OCI-LY1 (cell line): ENCODE data around the gene MGRN1.
A peak's percentile ranks its signal among the peaks of the same experiment; 100 is the strongest.

Experiments used
- H2AFZ ChIP-seq: fragments of 200-600 bp; sonication (generic), shearing (Covaris generic); 2 replicates; pipeline ENCODE4 v1.6.0; 2014; ENCODE audit warnings: antibody characterized with exemption, mild to moderate bottlenecking, low read length
- H3F3A ChIP-seq: fragments of 200-600 bp; sonication (generic), shearing (Covaris generic); 2 replicates; pipeline ENCODE4 v1.6.0; 2014; ENCODE audit warnings: mild to moderate bottlenecking, antibody characterized with exemption, low read length, moderate library complexity; ENCODE audit not compliant: insufficient read depth
- H3K27ac ChIP-seq: fragments of 200-600 bp; sonication (generic); 2 replicates; pipeline ENCODE4 v1.5.1; 2014; ENCODE audit warnings: low read length, mixed run types, mild to moderate bottlenecking, low read depth; ENCODE audit not compliant: poor library complexity, severe bottlenecking
- H3K27me3 ChIP-seq: fragments of 200-600 bp; sonication (generic); 2 replicates; pipeline ENCODE4 v1.6.0; 2014; ENCODE audit warnings: antibody characterized with exemption, mild to moderate bottlenecking, low read length, moderate library complexity; ENCODE audit not compliant: insufficient read depth
- H3K36me3 ChIP-seq: fragments of 200-600 bp; sonication (generic); 2 replicates; pipeline ENCODE4 v1.6.1; 2014; ENCODE audit warnings: mild to moderate bottlenecking, antibody characterized with exemption, low read length, moderate library complexity, mixed read lengths; ENCODE audit not compliant: insufficient read depth
- H3K4me1 ChIP-seq: fragments of 200-600 bp; sonication (generic); 2 replicates; pipeline ENCODE4 v1.5.1; 2014; ENCODE audit warnings: mild to moderate bottlenecking, low read length, moderate library complexity; ENCODE audit not compliant: insufficient read depth, severe bottlenecking
- H3K4me2 ChIP-seq: fragments of 200-600 bp; sonication (generic), shearing (Covaris generic); 2 replicates; pipeline ENCODE4 v1.6.1; 2014; ENCODE audit warnings: low read length
- H3K4me3 ChIP-seq: fragments of 200-600 bp; sonication (generic); 2 replicates; pipeline ENCODE4 v1.5.1; 2014; ENCODE audit warnings: low read length, low read depth, mild to moderate bottlenecking, mixed read lengths; ENCODE audit not compliant: poor library complexity, severe bottlenecking
- H3K79me2 ChIP-seq: fragments of 200-600 bp; shearing (Covaris generic); 2 replicates; pipeline ENCODE4 v1.6.1; 2016; ENCODE audit warnings: mixed run types, low read length, mixed read lengths; ENCODE audit not compliant: insufficient read depth
- H3K9ac ChIP-seq: fragments of 200-600 bp; sonication (generic), shearing (Covaris generic); 2 replicates; pipeline ENCODE4 v1.6.1; 2014; ENCODE audit warnings: mild to moderate bottlenecking, low read length, mixed read lengths
- H3K9me2 ChIP-seq: fragments of 200-600 bp; sonication (generic), shearing (Covaris generic); 2 replicates; pipeline ENCODE4 v1.6.1; 2014; ENCODE audit warnings: low read depth, mild to moderate bottlenecking, low read length, mixed read lengths
- H3K9me3 ChIP-seq: fragments of 200-600 bp; shearing (Covaris generic); 2 replicates; pipeline ENCODE4 v1.6.1; 2014; ENCODE audit warnings: low read length, mixed read lengths
- H4K20me1 ChIP-seq: fragments of 200-600 bp; sonication (generic), shearing (Covaris generic); 2 replicates; pipeline ENCODE4 v1.6.0; 2016; ENCODE audit warnings: mild to moderate bottlenecking, low read length; ENCODE audit not compliant: insufficient read depth
- CTCF ChIP-seq: fragments of 200-600 bp; sonication (generic), shearing (Covaris generic); IDR thresholded peaks from 2 replicates; pipeline ENCODE4 v1.5.1; 2017; ENCODE audit warnings: mild to moderate bottlenecking, antibody characterized with exemption, low read length, moderate library complexity, mixed read lengths
- EZH2 ChIP-seq: fragments of 200-600 bp; sonication (generic), shearing (Covaris generic); IDR thresholded peaks from 2 replicates; pipeline ENCODE4 v1.8.0; 2017; ENCODE audit warnings: borderline replicate concordance, mixed run types, mild to moderate bottlenecking, antibody characterized with exemption, low read length, moderate library complexity, mixed read lengths

The MGRN1 gene

GRCh38 chr16:4641895-4642294, 17.3 kb downstream of the MGRN1 start:
- Histone ChIP-seq H3K79me2 (no peaks in the 10 kb centered on the region; the same call in 1 of the 2 replicates), H3K4me2 (peak overlapping the region; percentile 55; the same call in 1 of the 2 replicates), H3K4me1 (peaks cover 22% of the 10 kb centered on the region), H2AFZ (no peak overlapping the region), H3K36me3 (no peaks in the 10 kb centered on the region), H3K4me3 (peak overlapping the region; percentile 13), H3K27me3 (no peaks in the 10 kb centered on the region), H4K20me1 (no peaks in the 10 kb centered on the region), H3K9ac (peak overlapping the region; percentile 29; the same call in 1 of the 2 replicates), H3K9me3 (no peaks in the 10 kb centered on the region), H3F3A (no peaks in the 10 kb centered on the region), H3K27ac (peak overlapping the region; percentile 69), H3K9me2 (no peaks in the 10 kb centered on the region)
- TF ChIP-seq EZH2, result no peak
- no peak for TF ChIP-seq CTCF

GRCh38 chr16:4646773-4647643, 22.4 kb downstream of the MGRN1 start:
- H3K4me1 ChIP-seq, result peaks cover 2% of the 10 kb centered on the region
- no peaks in the 10 kb centered on the region for H3K27me3 ChIP-seq
- no peak overlapping the region for H3K4me3 ChIP-seq
- no peaks in the 10 kb centered on the region for H3K9me3 ChIP-seq
- no peaks in the 10 kb centered on the region for H4K20me1 ChIP-seq
- no peak overlapping the region for H3K9ac ChIP-seq
- H2AFZ ChIP-seq, result no peak overlapping the region
- H3K79me2 ChIP-seq, result no peaks in the 10 kb centered on the region
- no peak for TF ChIP-seq EZH2
- TF ChIP-seq CTCF, result no peak
- no peaks in the 10 kb centered on the region for H3F3A ChIP-seq
- no peaks in the 10 kb centered on the region for H3K9me2 ChIP-seq
- H3K36me3 ChIP-seq, result peaks cover 10% of the 10 kb centered on the region; the same call in 1 of the 2 replicates
- H3K4me2 ChIP-seq, result no peak overlapping the region
- H3K27ac ChIP-seq, result peak overlapping the region; percentile 19

GRCh38 chr16:4647644-4647980, 23.0 kb downstream of the MGRN1 start:
- Histone ChIP-seq H3K4me3 (no peak overlapping the region), H3K27ac (peak overlapping the region; percentile 19), H3K9me3 (no peaks in the 10 kb centered on the region), H3K79me2 (no peaks in the 10 kb centered on the region), H3F3A (no peaks in the 10 kb centered on the region), H4K20me1 (no peaks in the 10 kb centered on the region), H2AFZ (no peak overlapping the region), H3K36me3 (peaks cover 16% of the 10 kb centered on the region), H3K4me2 (no peak overlapping the region), H3K9ac (no peak overlapping the region), H3K27me3 (no peaks in the 10 kb centered on the region), H3K4me1 (no peaks in the 10 kb centered on the region), H3K9me2 (no peaks in the 10 kb centered on the region)
- TF ChIP-seq CTCF (no peak), EZH2 (no peak)
